GM23248 (cell line): ENCODE measurements around the gene IPO8. TPM values are rescaled to one million over a fixed set of nuclear protein-coding genes. Genes with fewer than 3 reads are reported as not detected.
"Not testable (repeated sequence)": the region's sequence is repeated elsewhere in the genome, so short reads cannot be mapped to it uniquely, and the experiment has no call there.

Experiments used
- DNase-seq: peaks from one replicate; pipeline ENCODE4 v3.0.0-alpha.2; 2015
- H2AFZ ChIP-seq: fragments of 200-600 bp; sonication (generic); 2 replicates; pipeline ENCODE4 v1.6.1; 2016; ENCODE audit warnings: antibody characterized with exemption
- H3F3A ChIP-seq: fragments of 200-600 bp; sonication (generic); 2 replicates; pipeline ENCODE4 v1.6.1; 2016; ENCODE audit warnings: mild to moderate bottlenecking, antibody characterized with exemption, mixed run types; ENCODE audit not compliant: insufficient read depth
- H3K27ac ChIP-seq: fragments of 200-600 bp; sonication (generic); 2 replicates; pipeline ENCODE4 v1.5.1; 2016; ENCODE audit warnings: mild to moderate bottlenecking
- H3K27me3 ChIP-seq: fragments of 200-600 bp; sonication (generic); replicated peaks from 2 replicates; pipeline ENCODE4 v1.6.1; 2016; ENCODE audit warnings: mild to moderate bottlenecking; ENCODE audit not compliant: insufficient read depth
- H3K36me3 ChIP-seq: fragments of 200-600 bp; sonication (generic); 2 replicates; pipeline ENCODE4 v1.6.1; 2016; ENCODE audit warnings: low read depth, mild to moderate bottlenecking
- H3K4me1 ChIP-seq: fragments of 200-600 bp; sonication (generic); 2 replicates; pipeline ENCODE4 v1.6.1; 2016; ENCODE audit warnings: mild to moderate bottlenecking; ENCODE audit not compliant: insufficient read depth
- H3K4me2 ChIP-seq: fragments of 200-600 bp; sonication (generic); one replicate; pipeline ENCODE4 v1.6.1; 2016; ENCODE audit warnings: mild to moderate bottlenecking; ENCODE audit not compliant: unreplicated experiment
- H3K4me3 ChIP-seq: fragments of 200-600 bp; sonication (generic); 2 replicates; pipeline ENCODE4 v1.5.1; 2016; ENCODE audit warnings: mild to moderate bottlenecking
- H3K79me2 ChIP-seq: fragments of 200-600 bp; sonication (generic); 2 replicates; pipeline ENCODE4 v1.6.1; 2016; ENCODE audit warnings: mild to moderate bottlenecking; ENCODE audit not compliant: insufficient read depth
- H3K9ac ChIP-seq: fragments of 200-600 bp; sonication (generic); 2 replicates; pipeline ENCODE4 v1.6.1; 2016; ENCODE audit warnings: mild to moderate bottlenecking
- H3K9me2 ChIP-seq: fragments of 200-600 bp; sonication (generic); 2 replicates; pipeline ENCODE4 v1.6.1; 2016; ENCODE audit warnings: mixed run types, mild to moderate bottlenecking, moderate library complexity; ENCODE audit not compliant: insufficient read depth
- H3K9me3 ChIP-seq: fragments of 200-600 bp; sonication (generic); one replicate; pipeline ENCODE4 v1.6.1; 2017; ENCODE audit warnings: low read depth
- H4K20me1 ChIP-seq: fragments of 200-600 bp; sonication (generic); 2 replicates; pipeline ENCODE4 v1.6.0; 2016; ENCODE audit not compliant: insufficient read depth
- EZH2 ChIP-seq: fragments of 200-600 bp; sonication (generic); IDR thresholded peaks from 2 replicates; pipeline ENCODE4 v1.6.1; 2018; ENCODE audit warnings: antibody characterized with exemption, mild to moderate bottlenecking; ENCODE audit not compliant: insufficient read depth, poor library complexity, severe bottlenecking
- EZH2phosphoT487 ChIP-seq: fragments of 200-600 bp; sonication (generic); IDR thresholded peaks from 2 replicates; pipeline ENCODE4 v1.6.1; 2018; ENCODE audit warnings: antibody characterized with exemption, moderate library complexity, mild to moderate bottlenecking, low read depth; ENCODE audit not compliant: insufficient read depth
- WGBS, 2 experiments: methylation state at CpG; one replicate each; pipeline ENCODE4 v1.1.6; 2015 to 2017; ENCODE audit warnings: low lambda C conversion rate in 2 of 2, low coverage in 1 of 2; ENCODE audit errors: missing lambda C conversion rate in 2 of 2; 5-methylcytosine and 5-hydroxymethylcytosine counted together
- in situ Hi-C: fragments of 300-500 bp; cut with MboI; formaldehyde crosslinking; loops from 2 replicates; pipeline ENCODE4 v1.15.0; 2020
- polyA plus RNA-seq: library from polyadenylated mRNA; unstranded; fragments of >200 nt; fragmentation: Nextera tagmentation; extraction: Ambion mirVana; gene quantifications from 2 replicates; pipeline ENCODE4 v1.2.1, GENCODE V29; 2016
- total RNA-seq: library from RNA; depleted of rRNA; stranded (reverse); fragments of >200 nt; shearing (Covaris generic); gene quantifications from 2 replicates; pipeline ENCODE4 v1.2.3, GENCODE V29; 2014

The IPO8 gene
- total and polyA plus RNA-seq, 2 experiments from 2014 or later: 10.9 to 21.4 TPM

DNA sequence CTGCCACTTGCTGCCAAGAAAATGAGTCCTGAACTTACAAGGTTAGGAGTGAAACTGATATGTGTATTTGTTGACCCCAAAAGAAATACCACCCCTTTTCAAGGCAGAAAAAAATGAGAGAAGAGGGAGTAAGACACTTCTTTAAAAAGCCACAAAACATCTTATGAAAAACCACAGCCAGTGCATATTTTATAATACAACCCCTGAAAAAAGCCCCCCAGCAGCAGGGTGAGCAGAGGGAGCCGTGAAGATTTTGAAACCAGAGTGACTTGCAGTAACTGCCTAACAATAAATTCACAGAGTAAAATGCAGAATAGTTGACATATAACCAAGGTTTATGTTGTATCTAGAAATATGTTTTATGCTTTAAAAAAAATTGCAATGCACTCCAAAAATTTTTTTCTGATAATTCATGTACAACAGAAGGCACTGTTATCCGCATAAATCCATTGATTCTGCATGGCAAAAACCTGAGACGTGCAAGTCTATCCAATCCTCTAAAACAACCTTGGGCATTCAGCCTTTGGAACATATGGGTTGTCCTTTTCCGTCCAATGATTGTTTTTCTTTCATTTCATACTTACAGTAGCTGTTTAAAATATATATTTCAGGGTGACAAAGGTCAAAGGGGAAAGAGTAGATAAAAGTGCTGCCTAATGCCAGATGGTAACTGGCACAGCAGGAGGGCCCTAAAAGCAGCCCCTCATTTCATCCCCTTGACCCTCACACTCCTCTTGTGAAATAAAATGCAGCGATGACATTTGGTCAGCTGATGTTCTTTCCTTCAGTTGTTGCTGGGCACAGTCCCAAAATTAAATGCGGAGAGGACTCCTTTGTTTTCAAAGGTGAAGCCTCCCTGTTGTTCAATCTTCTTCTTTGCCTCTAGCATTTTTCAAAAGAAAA is 65.3 kb downstream of the IPO8 start:
- in situ Hi-C loops: no loop called here
- Histone ChIP-seq H3F3A (no peaks in the 10 kb centered on the region), H3K4me2 (no peak overlapping the region), H3K4me1 (no peaks in the 10 kb centered on the region), H3K27me3 (no peaks in the 10 kb centered on the region), H3K79me2 (no peaks in the 10 kb centered on the region), H3K36me3 (no peaks in the 10 kb centered on the region; the same call in none of the 2 replicates), H3K4me3 (no peak overlapping the region), H3K9me3 (no peaks in the 10 kb centered on the region), H3K9ac (no peak overlapping the region), H3K27ac (no peak overlapping the region), H3K9me2 (no peaks in the 10 kb centered on the region), H4K20me1 (no peaks in the 10 kb centered on the region), H2AFZ (no peak overlapping the region)
- DNase-seq: no peak
- no peak for TF ChIP-seq EZH2
- no peak for TF ChIP-seq EZH2phosphoT487
- WGBS, 2 experiments: 97 to 98% methylated on average over 6 of the region's 6 CpGs

DNA sequence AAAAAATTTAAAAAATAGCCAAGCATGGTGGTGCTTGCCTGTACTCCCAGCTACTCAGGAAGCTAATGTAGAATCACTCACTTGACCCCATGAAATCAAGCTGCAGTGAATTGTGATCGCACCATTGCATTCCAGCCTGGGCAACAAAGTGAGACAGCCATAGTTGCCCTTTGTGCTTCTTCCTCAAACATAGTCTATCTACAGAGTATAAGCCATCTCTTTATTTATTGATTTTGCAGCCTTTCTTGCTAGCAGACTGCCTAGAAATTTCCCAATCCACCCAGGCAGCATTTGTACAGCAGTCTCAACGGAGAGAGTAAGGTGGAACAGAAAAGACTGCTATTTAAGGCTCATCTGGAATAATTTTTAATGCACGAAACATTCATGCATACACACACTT is 68.8 kb downstream of the IPO8 start:
- Histone ChIP-seq H2AFZ (no peak overlapping the region), H3K27me3 (no peaks in the 10 kb centered on the region), H4K20me1 (no peaks in the 10 kb centered on the region), H3K9me2 (no peaks in the 10 kb centered on the region), H3K36me3 (no peaks in the 10 kb centered on the region; the same call in 1 of the 2 replicates), H3K4me3 (no peak overlapping the region), H3K27ac (no peak overlapping the region), H3K79me2 (no peaks in the 10 kb centered on the region), H3K4me1 (peaks cover 8% of the 10 kb centered on the region; the same call in 1 of the 2 replicates), H3K9ac (no peak overlapping the region), H3F3A (peaks cover 8% of the 10 kb centered on the region; the same call in 1 of the 2 replicates), H3K4me2 (no peak overlapping the region), H3K9me3 (no peaks in the 10 kb centered on the region)
- no peak for DNase-seq
- TF ChIP-seq EZH2 (no peak), EZH2phosphoT487 (no peak)
- WGBS, 2 experiments: 77 to 85% methylated on average over 3 of the region's 3 CpGs
- in situ Hi-C loops: no loop called here

DNA sequence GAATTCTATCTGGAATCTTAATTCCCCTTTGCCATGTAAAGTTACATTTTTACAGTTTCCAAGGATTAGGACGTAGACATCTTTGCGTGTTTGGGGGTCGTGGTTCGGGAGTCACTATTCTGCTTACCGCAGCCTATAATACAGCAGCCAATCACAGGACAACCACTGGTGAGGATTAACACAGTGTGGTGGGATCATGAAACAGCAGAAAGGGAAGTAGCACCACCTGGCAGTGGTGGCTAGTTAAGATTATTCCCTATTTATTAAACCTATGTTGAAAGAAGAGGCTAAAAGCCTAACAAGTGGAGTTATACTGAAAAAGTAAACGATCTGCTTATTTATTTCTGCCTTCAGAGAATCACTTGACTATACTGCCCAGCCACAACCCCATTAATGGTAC is 71.7 kb downstream of the IPO8 start:
- no peak overlapping the region for H2AFZ ChIP-seq
- H3K4me2 ChIP-seq: no peak overlapping the region
- no peaks in the 10 kb centered on the region for H3K27me3 ChIP-seq
- peaks cover 8% of the 10 kb centered on the region; the same call in 1 of the 2 replicates for H3K4me1 ChIP-seq
- H3K79me2 ChIP-seq: no peaks in the 10 kb centered on the region
- no peaks in the 10 kb centered on the region for H3K9me3 ChIP-seq
- no peak overlapping the region for H3K9ac ChIP-seq
- no peak overlapping the region for H3K27ac ChIP-seq
- no peaks in the 10 kb centered on the region; the same call in 1 of the 2 replicates for H3K36me3 ChIP-seq
- TF ChIP-seq EZH2: no peak
- no peak for TF ChIP-seq EZH2phosphoT487
- no peak for DNase-seq
- WGBS, 2 experiments: 97 to 99% methylated on average over 6 of the region's 6 CpGs
- H3K9me2 ChIP-seq: no peaks in the 10 kb centered on the region
- H4K20me1 ChIP-seq: no peaks in the 10 kb centered on the region
- in situ Hi-C loops: no loop called here
- peaks cover 8% of the 10 kb centered on the region; the same call in 1 of the 2 replicates for H3F3A ChIP-seq
- H3K4me3 ChIP-seq: no peak overlapping the region

DNA sequence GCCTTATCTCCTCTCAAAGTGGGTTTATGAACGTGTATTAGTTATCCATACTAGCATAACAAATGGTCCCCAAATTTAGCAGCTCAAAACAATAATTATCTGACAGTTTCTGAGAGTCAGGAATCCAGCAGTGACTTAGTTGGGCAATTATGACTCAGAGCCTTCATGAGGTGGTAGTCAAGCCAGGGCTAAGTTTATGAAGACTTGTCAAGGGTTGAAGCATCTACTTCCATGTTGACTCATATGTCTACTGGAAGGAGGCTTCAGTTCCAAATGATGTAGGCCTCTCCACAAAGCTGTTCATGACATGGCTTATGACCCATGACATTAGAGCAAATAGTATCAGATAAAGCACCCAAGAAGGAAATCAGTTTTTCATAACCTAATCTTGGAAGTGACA is 73.2 kb downstream of the IPO8 start:
- no peaks in the 10 kb centered on the region for H3K79me2 ChIP-seq

DNA sequence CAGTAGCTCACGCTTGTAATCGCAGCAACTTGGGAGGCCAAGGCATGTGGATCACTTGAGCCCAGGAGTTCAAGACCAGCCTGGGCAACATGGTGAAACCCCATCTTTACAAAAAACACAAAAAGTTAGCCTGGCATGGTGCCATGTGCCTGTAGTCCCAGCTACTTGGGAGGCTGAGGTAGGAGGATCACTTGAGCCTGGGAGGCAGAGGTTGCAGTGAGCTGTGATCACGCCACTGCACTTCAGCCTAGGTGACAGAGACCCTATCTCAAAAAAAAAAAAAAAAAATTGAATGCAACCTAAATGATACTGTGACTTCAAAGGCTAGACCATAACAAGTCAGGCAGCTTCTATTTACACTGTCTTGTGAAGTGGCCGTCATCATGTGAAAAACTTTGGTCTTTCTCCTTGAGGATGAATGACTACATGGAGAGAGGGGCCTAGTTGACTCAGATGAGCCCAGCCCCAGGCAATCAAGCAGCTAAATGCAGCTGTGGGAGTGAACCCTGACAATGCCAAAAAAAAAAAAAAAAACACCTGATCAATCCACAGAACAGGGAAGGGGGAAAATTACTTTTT is 73.9 kb downstream of the IPO8 start:
- H3K9ac ChIP-seq, in situ Hi-C loops, H3F3A ChIP-seq, DNase-seq, H3K9me3 ChIP-seq, H3K4me1 ChIP-seq, H3K4me3 ChIP-seq, H3K27me3 ChIP-seq, H3K4me2 ChIP-seq, H3K36me3 ChIP-seq, H3K27ac ChIP-seq, H2AFZ ChIP-seq, H3K79me2 ChIP-seq, H3K9me2 ChIP-seq, H4K20me1 ChIP-seq: not testable (repeated sequence)
- 86 to 91% methylated on average over 4 of the region's 4 CpGs for WGBS, 2 experiments

More for the DNA sequence above, 73.2 kb downstream of the IPO8 start:
- 42 to 46% methylated on average over 1 of the region's 1 CpG for WGBS, 2 experiments
- no peak overlapping the region for H2AFZ ChIP-seq
- H3K36me3 ChIP-seq: no peaks in the 10 kb centered on the region
- no peaks in the 10 kb centered on the region for H4K20me1 ChIP-seq
- peaks cover 8% of the 10 kb centered on the region; the same call in 1 of the 2 replicates for H3F3A ChIP-seq
- in situ Hi-C loops: no loop called here
- no peaks in the 10 kb centered on the region for H3K9me2 ChIP-seq
- H3K27ac ChIP-seq: no peak overlapping the region
- no peak overlapping the region for H3K4me2 ChIP-seq
- peak; percentile 82 for DNase-seq
- H3K4me1 ChIP-seq: peaks cover 8% of the 10 kb centered on the region; the same call in 1 of the 2 replicates
- H3K9me3 ChIP-seq: no peaks in the 10 kb centered on the region
- H3K4me3 ChIP-seq: no peak overlapping the region
- TF ChIP-seq EZH2 (no peak), EZH2phosphoT487 (no peak)
- no peaks in the 10 kb centered on the region for H3K27me3 ChIP-seq
- no peak overlapping the region for H3K9ac ChIP-seq
